GM18502 (cell line): Measurements from ENCODE around the gene WNT9A.
"Not testable (repeated sequence)": the region's sequence is repeated elsewhere in the genome, so short reads cannot be mapped to it uniquely, and the experiment has no call there.

ENCODE experiments used
- ATAC-seq: cut with Tn5 transposase; IDR thresholded peaks from one replicate; pipeline ENCODE4 v1.9.1; 2021; ENCODE audit warnings: mild to moderate bottlenecking; ENCODE audit not compliant: unreplicated experiment, poor library complexity

WNT9A gene

GRCh38 chr1:227913764-227914721 lies 33.7 kb downstream of the WNT9A start:
- no peak for ATAC-seq

DNA sequence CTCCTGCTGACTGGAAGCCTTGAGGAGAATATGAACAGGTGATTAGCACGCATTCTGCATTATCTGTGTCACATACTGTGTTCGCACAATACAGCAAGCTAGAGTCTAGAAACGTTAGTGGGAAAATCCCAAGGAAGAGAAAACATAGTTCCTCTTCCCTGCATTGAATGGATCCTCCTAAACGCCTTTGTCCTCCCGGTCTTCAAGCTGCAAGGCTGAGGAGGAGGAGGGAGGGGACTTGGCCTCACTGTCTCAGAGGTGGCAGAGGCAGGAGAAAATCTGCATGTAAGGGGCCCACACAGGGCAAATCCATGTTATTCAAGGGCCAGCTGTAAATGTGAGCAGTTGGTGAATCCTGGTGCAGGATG lies 34.4 kb downstream of the WNT9A start:
- ATAC-seq = no peak

DNA sequence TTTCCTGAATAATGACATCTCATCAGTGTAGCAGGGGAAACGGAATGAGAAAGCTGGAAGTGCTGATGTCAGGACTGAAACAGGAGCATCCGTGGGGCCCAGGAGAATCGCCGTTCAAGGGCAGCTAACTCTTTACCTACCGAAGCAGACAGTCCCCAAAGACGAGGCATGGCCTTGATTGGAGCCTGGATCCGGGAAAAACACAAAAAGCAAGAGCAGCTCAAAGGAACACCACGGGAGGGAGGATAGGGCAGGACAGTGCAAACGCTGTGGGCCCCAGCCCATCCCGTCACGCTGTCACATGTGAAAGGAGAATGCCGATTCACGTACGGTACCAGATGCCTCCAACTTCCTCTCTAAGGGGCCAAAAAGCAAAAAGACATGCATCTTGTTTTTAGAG lies 34.9 kb downstream of the WNT9A start:
- ATAC-seq = no peak

GRCh38 chr1:227911376-227911775 lies 36.4 kb downstream of the WNT9A start:
- no peak for ATAC-seq

DNA sequence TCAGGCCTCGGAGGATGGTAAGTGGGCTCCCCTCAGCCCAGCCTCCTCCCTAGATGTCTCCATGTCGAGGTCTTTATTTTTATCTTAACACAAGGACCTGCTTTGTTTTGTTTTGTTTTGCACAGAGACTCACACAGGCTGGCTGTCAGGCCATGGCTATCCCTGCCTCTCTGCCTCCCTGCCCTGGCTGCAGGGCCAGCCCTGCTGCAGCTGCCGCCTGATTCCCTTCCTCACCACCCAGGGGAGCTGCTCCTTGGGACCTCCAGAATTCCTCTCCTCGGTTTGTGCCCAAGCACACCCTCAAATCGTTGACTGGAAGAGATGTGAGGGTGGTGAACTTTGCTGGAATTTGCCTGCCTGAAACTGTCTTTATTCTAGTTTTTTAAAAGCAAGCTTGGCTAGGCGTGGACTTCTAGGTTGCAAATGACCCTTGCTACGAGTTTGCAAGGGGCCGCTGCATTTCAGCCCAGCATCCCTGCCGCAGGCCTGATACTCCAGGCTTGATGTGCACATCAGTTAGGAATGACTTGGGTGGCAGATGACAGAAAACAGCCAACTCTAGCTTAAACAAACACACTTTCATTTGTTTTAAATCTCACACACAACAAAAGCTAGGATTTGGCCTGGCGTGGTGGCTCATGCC lies 37.1 kb downstream of the WNT9A start:
- no peak for ATAC-seq

GRCh38 chr1:227909923-227910328 lies 37.8 kb downstream of the WNT9A start:
- not testable (repeated sequence) for ATAC-seq

- ATAC-seq = no peak
Observed at GRCh38 chr1:227909188-227909587, 38.5 kb downstream of the WNT9A start.

GRCh38 chr1:227908359-227908758 lies 39.4 kb downstream of the WNT9A start:
- ATAC-seq = no peak

DNA sequence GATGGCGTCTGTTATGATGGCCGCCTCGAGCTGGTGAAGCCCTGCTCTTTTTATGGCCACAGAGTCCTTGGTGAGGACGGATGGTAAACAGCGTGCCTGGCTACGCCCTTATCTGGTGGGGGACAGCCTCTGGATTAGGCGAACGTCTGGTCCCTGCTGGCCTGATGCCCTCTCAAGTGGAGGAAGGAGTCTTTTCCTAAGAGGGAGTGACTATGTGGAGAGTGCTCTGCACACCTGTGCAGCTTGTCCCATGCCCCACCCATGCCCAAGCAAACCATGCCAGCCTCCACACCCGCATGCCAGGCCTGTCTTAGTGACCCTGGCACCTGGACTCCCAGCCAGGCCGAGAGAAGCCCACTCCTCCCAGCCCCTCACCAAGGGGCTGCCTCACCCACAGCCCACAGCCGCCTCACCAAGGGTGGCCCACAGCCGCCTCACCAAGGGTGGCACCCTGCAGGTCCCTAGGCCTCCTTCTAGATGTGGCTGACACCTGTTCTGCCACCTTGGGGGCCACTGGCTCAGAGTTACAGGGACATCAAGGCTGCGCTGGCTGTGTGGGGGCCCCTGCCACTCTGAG lies 40.2 kb downstream of the WNT9A start:
- no peak for ATAC-seq

- ATAC-seq = no peak
Observed at GRCh38 chr1:227906550-227907071, 41.1 kb downstream of the WNT9A start.

DNA sequence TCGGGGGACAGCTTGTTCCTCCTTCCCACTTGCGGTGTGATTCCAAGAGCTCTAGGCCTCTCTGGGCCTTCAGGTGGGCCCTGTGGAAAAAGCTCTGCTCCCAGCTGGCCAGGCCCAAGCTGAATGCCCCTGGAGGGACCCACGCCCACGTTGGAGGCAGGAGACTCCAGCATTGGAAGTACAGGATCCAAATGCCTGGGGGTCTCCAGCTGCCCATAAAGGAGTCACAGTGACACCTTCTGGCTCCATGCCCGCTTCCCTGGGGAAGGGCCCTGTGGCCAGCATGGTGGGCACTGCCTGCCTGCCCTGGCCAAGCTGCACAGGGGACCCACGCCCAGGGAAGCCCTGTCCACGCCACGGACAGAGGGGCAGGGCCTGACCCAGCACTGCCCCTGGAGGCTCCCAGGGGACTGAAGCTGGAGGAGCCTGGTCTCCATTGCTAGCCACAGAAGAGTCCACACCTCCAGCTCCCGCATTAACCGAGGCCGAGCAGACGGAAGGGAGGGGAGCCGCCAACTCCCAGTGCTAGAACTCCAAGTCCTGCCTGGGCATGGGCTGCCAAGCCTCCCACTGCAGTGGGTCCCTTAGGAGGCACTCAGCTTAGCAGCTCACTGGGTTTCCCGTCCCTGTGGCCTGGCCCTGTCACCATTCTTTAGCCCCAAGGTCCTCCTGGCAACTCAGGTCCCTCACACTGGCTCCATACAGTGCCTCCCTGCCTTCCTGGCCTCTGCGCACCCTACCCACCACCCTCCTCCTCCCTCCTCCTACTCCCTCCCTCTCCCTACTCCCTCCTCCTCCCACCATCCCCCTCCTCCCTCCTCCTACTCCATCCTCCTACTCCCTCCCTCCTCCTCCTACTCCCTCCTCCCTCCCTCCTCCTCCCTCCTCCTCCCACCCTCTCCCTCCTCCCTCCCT lies 41.9 kb downstream of the WNT9A start:
- no peak for ATAC-seq

GRCh38 chr1:227904541-227905335 lies 43.0 kb downstream of the WNT9A start:
- no peak for ATAC-seq

DNA sequence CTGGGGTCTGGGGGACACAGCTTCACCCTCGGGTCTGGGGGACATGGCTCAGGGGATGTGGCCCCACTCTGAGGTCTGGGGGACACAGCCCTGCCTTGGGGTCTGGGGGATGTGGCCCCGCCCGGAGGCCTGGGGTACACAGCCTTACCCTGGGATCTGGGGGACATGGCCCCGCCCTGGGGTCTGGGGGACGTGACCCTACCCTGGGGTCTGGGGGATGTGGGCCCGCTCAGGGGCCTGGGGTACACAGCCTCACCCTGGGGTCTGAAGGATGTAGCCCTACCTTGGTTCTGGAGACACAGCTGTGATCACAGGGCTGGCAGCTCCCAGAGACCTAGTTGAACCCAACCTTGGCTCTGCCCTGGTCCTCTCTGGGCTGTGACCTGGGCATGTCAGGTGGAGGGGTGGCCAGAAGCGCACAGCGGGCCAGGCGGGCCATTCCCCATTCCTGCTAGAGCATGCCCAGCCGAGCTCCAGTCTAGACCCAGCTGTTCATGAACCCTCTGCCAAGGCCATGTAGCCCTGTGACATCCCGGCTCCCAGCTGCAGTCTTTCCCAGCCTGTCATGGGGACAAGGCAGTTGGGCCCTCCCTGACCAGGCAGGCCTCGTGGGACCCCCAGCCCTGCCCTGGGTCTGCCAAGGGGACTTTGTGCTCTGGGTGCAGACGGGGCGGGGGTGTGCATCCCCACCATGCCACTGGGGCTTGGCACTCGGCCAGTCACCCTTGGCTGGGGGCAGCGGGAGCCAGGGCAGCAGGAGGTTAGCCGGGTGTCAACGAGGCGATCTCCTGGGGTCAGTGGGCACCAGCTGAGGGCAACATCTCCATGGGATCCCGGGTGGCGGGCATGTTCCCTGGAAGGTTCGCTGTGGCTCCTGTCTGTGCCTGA lies 43.9 kb downstream of the WNT9A start:
- no peak for ATAC-seq

- ATAC-seq = no peak
Observed at GRCh38 chr1:227903061-227903521, 44.6 kb downstream of the WNT9A start.

GRCh38 chr1:227902641-227902990 lies 45.1 kb downstream of the WNT9A start:
- ATAC-seq = no peak

DNA sequence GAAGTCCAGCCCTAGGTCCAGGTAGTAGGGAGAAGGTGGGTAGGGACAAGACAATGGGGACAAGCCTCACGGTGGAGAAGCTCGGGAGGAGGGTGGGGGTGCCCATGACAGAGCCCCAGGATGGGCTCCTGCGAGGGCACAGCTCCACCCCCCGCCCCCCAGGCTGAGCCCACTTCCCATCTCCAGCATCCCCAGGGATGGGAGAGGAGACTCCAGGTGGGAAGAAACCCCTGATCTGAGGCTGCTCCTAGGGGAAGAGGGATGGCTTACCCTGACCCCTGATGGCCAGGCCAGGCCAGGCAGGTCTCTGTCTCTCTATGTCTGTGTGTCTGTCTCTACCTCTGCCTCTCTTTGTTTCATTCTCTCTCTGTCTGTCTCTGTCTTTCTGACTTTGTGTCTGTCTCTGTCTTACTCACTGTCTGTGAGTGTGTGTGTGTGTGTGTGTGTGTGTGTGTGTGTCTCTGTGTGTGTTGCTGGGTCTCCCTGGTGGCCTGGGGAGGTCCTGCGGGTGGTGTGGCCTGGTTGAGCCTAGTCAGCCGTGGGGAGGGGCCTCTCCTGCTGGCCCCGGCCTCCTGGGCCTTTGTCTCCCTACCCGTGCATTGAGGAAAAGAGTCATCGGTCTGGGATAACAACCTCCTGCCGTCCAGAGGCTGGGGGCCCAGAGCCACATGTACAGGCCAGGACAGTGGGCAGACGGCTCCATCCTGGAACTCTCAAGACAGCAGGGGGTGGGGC lies 45.7 kb downstream of the WNT9A start:
- ATAC-seq = no peak

DNA sequence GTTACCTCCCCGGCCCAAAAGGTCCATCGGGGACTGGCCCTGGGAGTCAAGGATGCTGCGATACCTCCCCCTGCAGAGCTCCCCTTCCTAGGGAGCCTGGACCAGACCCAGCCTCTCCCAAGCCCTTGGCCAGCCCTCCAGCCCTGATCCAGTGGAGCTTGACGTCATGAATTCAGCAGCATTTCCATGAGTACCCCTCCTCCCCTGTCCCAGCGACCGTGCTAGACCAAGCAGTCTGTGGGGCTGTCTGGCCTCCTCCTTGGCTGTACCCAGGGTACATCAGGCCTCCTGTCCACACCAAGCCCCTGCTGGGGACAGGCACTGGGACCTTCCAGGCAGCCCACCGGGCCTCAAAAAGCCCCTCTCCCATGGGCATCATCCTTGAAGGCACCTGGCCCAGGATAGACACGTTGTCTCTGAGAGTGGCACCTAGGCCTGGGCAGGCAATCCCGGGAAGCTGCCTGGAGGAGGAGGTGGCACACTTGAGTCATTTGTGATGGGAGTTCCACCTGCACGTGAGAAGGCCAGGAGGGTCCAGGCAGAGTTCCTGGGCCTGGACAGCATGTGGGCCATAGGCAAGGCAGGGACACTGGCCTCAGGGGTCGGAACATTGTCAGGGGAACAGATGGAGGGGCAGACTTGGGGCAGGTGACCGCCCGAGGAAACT lies 46.4 kb downstream of the WNT9A start:
- ATAC-seq = no peak
